SU-DHL-6 (cell line): ENCODE measurements around the gene RBMS1.

ENCODE experiments used
- H2AFZ ChIP-seq: fragments of 200-600 bp; sonication (generic); 2 replicates; pipeline ENCODE4 v1.6.1; 2014; ENCODE audit warnings: low read depth, mild to moderate bottlenecking, moderate library complexity, mixed read lengths, antibody characterized with exemption, low read length; ENCODE audit not compliant: severe bottlenecking
- H3F3A ChIP-seq: fragments of 200-600 bp; shearing (Covaris generic); 2 replicates; pipeline ENCODE4 v1.6.0; 2016; ENCODE audit warnings: antibody characterized with exemption, mild to moderate bottlenecking; ENCODE audit not compliant: insufficient read depth
- H3K27ac ChIP-seq: fragments of 200-600 bp; sonication (generic); 2 replicates; pipeline ENCODE4 v1.5.1; 2016; ENCODE audit warnings: low read depth, mild to moderate bottlenecking, low read length, moderate library complexity, mixed read lengths
- H3K27me3 ChIP-seq: fragments of 200-600 bp; sonication (generic), shearing (Covaris generic); 2 replicates; pipeline ENCODE4 v1.6.0; 2014; ENCODE audit warnings: mild to moderate bottlenecking, low read length
- H3K36me3 ChIP-seq: fragments of 200-600 bp; sonication (generic); 2 replicates; pipeline ENCODE4 v1.6.1; 2014; ENCODE audit warnings: mild to moderate bottlenecking, low read length, mixed read lengths
- H3K4me2 ChIP-seq: fragments of 300-600, 200-600 bp; shearing (Covaris generic), sonication (generic); 2 replicates; pipeline ENCODE4 v1.6.0; 2014; ENCODE audit warnings: low read length, low read depth, mild to moderate bottlenecking; ENCODE audit not compliant: poor library complexity, severe bottlenecking
- H3K4me3 ChIP-seq: fragments of 200-600 bp; sonication (generic); 2 replicates; pipeline ENCODE4 v1.5.1; 2014; ENCODE audit warnings: antibody characterized with exemption, low read length, mild to moderate bottlenecking, mixed read lengths; ENCODE audit not compliant: insufficient read depth, poor library complexity, severe bottlenecking
- H3K79me2 ChIP-seq: fragments of 200-600 bp; sonication (generic); 2 replicates; pipeline ENCODE4 v1.6.1; 2014; ENCODE audit warnings: mild to moderate bottlenecking, low read length, moderate library complexity; ENCODE audit not compliant: insufficient read depth
- H3K9ac ChIP-seq: fragments of 200-600 bp; sonication (generic); 2 replicates; pipeline ENCODE4 v1.7.0; 2014; ENCODE audit warnings: mild to moderate bottlenecking, low read length
- H3K9me2 ChIP-seq: fragments of 200-600 bp; sonication (generic); replicated peaks from 2 replicates; pipeline ENCODE4 v1.6.1; 2014; ENCODE audit warnings: low read length; ENCODE audit not compliant: insufficient read depth
- H3K9me3 ChIP-seq: fragments of 200-600 bp; sonication (generic); 2 replicates; pipeline ENCODE4 v1.6.1; 2014; ENCODE audit warnings: low read length, mixed read lengths; ENCODE audit not compliant: insufficient read depth
- H4K20me1 ChIP-seq: fragments of 200-600 bp; sonication (generic); 2 replicates; pipeline ENCODE4 v1.6.1; 2014; ENCODE audit warnings: low read depth, mild to moderate bottlenecking, antibody characterized with exemption, low read length, moderate library complexity, mixed read lengths
- EZH2phosphoT487 ChIP-seq: fragments of 200-600 bp; sonication (generic), shearing (Covaris generic); conservative IDR thresholded peaks from 2 replicates; pipeline ENCODE4 v1.6.1; 2018; ENCODE audit warnings: mild to moderate bottlenecking, antibody characterized with exemption, low read length, moderate library complexity, mixed read lengths
- TF ChIP-seq, protein P1 (sequence below): fragments of 200-600 bp; sonication (generic); IDR thresholded peaks from one replicate; pipeline ENCODE4 v1.5.1; 2017; ENCODE audit warnings: antibody characterized with exemption, mild to moderate bottlenecking, low read length, moderate library complexity; ENCODE audit not compliant: insufficient read depth, poor library complexity, severe bottlenecking

Gene RBMS1

GRCh38 chr2:160459538-160460332, 33.9 kb downstream of the RBMS1 start:
- H3K9me2 ChIP-seq = no peaks in the 10 kb centered on the region
- H3K36me3 ChIP-seq = no peaks in the 10 kb centered on the region
- no peak overlapping the region for H3K4me2 ChIP-seq
- H3K27ac ChIP-seq = no peak overlapping the region
- H4K20me1 ChIP-seq = no peaks in the 10 kb centered on the region
- H3K9me3 ChIP-seq = no peaks in the 10 kb centered on the region
- no peak overlapping the region for H3K4me3 ChIP-seq
- H3K79me2 ChIP-seq = no peaks in the 10 kb centered on the region
- no peaks in the 10 kb centered on the region for H3F3A ChIP-seq
- no peak overlapping the region for H3K9ac ChIP-seq
- TF ChIP-seq, protein P1, sequence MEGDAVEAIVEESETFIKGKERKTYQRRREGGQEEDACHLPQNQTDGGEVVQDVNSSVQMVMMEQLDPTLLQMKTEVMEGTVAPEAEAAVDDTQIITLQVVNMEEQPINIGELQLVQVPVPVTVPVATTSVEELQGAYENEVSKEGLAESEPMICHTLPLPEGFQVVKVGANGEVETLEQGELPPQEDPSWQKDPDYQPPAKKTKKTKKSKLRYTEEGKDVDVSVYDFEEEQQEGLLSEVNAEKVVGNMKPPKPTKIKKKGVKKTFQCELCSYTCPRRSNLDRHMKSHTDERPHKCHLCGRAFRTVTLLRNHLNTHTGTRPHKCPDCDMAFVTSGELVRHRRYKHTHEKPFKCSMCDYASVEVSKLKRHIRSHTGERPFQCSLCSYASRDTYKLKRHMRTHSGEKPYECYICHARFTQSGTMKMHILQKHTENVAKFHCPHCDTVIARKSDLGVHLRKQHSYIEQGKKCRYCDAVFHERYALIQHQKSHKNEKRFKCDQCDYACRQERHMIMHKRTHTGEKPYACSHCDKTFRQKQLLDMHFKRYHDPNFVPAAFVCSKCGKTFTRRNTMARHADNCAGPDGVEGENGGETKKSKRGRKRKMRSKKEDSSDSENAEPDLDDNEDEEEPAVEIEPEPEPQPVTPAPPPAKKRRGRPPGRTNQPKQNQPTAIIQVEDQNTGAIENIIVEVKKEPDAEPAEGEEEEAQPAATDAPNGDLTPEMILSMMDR = no peak
- TF ChIP-seq EZH2phosphoT487 = no peak
- H3K27me3 ChIP-seq = no peaks in the 10 kb centered on the region
- no peak overlapping the region for H2AFZ ChIP-seq

- no peaks in the 10 kb centered on the region for H3K9me2 ChIP-seq
Observed at GRCh38 chr2:160458718-160459453, 34.7 kb downstream of the RBMS1 start.

GRCh38 chr2:160457588-160457987, 36.0 kb downstream of the RBMS1 start:
- H3K79me2 ChIP-seq = no peaks in the 10 kb centered on the region
- no peak for TF ChIP-seq EZH2phosphoT487
- TF ChIP-seq, protein P1 = no peak
- H4K20me1 ChIP-seq = no peaks in the 10 kb centered on the region

More at GRCh38 chr2:160458718-160459453, 34.7 kb downstream of the RBMS1 start:
- H3K79me2 ChIP-seq = no peaks in the 10 kb centered on the region
- TF ChIP-seq EZH2phosphoT487 = no peak
- TF ChIP-seq, protein P1 = no peak
- H3K27ac ChIP-seq = no peak overlapping the region
- H3K9me3 ChIP-seq = no peaks in the 10 kb centered on the region
- no peaks in the 10 kb centered on the region for H3K27me3 ChIP-seq
- no peak overlapping the region for H3K9ac ChIP-seq
- H2AFZ ChIP-seq = no peak overlapping the region
- no peaks in the 10 kb centered on the region for H3F3A ChIP-seq
- no peaks in the 10 kb centered on the region for H3K36me3 ChIP-seq
- no peak overlapping the region for H3K4me2 ChIP-seq
- no peak overlapping the region for H3K4me3 ChIP-seq
- H4K20me1 ChIP-seq = no peaks in the 10 kb centered on the region

More at GRCh38 chr2:160457588-160457987, 36.0 kb downstream of the RBMS1 start:
- Histone ChIP-seq H3K9me3 (no peaks in the 10 kb centered on the region), H2AFZ (no peak overlapping the region), H3F3A (no peaks in the 10 kb centered on the region), H3K4me3 (no peak overlapping the region), H3K9me2 (no peaks in the 10 kb centered on the region), H3K4me2 (no peak overlapping the region), H3K9ac (no peak overlapping the region), H3K36me3 (no peaks in the 10 kb centered on the region), H3K27ac (no peak overlapping the region), H3K27me3 (no peaks in the 10 kb centered on the region)
